Measurements from ENCODE around the gene CCDC167.

GRCh38 chr6:37521674-37522073 is 22.0 kb upstream of the CCDC167 start:
- TF ChIP-seq CTCF (IDR thresholded peaks at IDR 0.05) = no peak
- TF ChIP-seq EZH2 (IDR thresholded peaks at IDR 0.05; ENCODE audit: borderline replicate concordance, insufficient read depth, low read depth, low read length, poor library complexity, severe bottlenecking) = no peak

All from B cell (primary cell).